Choroid plexus epithelial cell (primary cell): ENCODE data around the gene TMEFF1.
"Not testable (repeated sequence)": the region's sequence is repeated elsewhere in the genome, so short reads cannot be mapped to it uniquely, and the experiment has no call there.

Experiments
- DNase-seq: peaks from one replicate; pipeline ENCODE4 v3.0.0-alpha.2; 2010; ENCODE audit warnings: low read depth
- H3K4me3 ChIP-seq: 2 replicates; pipeline ENCODE4 v1.5.1; 2011; ENCODE audit warnings: low read depth, mild to moderate bottlenecking, control low read depth, low read length, moderate library complexity
- TF ChIP-seq, protein P1 (sequence below): conservative IDR thresholded peaks from 2 replicates; pipeline ENCODE4 v1.5.1; 2011; ENCODE audit warnings: low read depth, mild to moderate bottlenecking, control low read depth, inconsistent platforms, low read length, moderate library complexity

TMEFF1 gene

DNA sequence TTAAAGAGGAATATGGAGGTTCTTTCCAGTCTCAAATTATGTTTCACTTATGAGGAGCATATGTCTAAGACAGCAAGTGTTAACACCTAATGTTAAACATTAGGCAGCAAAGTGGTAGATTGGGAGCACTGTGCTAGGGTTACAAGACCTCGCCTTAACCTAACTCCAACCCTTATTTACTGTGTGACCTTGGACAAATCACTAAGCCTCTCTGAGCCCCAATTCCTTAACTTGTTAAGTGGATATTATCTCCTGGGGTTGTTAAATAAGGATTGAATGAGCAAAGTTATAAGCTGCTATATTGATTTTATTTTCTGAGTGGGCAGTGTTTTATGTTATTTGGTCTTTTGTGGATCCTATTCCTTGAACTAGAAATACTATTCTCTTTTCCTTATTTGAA lies 38.3 kb downstream of the TMEFF1 start:
- no peak for DNase-seq
- TF ChIP-seq, protein P1, sequence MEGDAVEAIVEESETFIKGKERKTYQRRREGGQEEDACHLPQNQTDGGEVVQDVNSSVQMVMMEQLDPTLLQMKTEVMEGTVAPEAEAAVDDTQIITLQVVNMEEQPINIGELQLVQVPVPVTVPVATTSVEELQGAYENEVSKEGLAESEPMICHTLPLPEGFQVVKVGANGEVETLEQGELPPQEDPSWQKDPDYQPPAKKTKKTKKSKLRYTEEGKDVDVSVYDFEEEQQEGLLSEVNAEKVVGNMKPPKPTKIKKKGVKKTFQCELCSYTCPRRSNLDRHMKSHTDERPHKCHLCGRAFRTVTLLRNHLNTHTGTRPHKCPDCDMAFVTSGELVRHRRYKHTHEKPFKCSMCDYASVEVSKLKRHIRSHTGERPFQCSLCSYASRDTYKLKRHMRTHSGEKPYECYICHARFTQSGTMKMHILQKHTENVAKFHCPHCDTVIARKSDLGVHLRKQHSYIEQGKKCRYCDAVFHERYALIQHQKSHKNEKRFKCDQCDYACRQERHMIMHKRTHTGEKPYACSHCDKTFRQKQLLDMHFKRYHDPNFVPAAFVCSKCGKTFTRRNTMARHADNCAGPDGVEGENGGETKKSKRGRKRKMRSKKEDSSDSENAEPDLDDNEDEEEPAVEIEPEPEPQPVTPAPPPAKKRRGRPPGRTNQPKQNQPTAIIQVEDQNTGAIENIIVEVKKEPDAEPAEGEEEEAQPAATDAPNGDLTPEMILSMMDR, result no peak
- no peak overlapping the region for H3K4me3 ChIP-seq

DNA sequence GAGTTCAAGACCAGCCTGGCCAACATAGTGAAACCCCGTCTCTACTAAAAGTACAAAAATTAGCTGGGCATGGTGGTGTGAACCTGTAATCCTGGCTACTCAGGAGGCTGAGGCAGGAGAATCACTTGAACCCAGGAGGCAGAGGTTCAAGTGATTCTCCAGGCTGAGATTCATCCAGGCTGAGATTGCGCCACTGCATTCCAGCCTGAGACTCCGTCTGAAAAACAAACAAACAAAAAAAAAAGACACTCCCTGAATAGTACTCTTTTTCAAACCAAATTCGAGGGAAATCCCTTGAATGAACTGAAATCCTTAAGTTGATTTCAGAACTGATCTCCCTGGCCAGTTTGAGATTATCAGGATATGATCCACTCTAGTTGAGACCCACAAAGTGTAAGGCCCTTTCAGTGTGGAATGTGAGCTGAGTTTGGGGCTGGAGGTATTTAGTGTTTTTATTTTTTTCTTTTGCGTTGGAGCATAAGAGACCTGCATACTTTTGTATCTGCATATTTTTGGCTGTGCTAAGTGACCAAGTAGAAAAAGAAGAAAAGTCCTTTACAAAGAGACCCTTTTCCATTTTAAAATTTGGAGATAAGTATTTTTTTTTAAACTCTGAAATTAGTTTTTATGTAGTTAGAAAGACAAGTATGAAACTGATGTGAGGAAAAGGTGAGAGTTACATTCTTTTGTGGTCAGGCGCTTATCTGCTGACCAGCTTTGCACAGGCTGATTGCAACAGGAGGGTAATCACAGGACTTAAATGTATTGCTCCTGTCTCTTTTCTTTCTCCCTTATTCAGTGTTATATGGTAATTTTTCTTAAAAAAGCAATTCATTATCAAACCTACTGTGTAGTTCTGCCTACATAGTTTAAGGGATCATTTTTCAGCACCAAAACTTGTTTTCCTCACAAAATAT lies 42.9 kb downstream of the TMEFF1 start:
- TF ChIP-seq, protein P1, result no peak
- no peak overlapping the region for H3K4me3 ChIP-seq

DNA sequence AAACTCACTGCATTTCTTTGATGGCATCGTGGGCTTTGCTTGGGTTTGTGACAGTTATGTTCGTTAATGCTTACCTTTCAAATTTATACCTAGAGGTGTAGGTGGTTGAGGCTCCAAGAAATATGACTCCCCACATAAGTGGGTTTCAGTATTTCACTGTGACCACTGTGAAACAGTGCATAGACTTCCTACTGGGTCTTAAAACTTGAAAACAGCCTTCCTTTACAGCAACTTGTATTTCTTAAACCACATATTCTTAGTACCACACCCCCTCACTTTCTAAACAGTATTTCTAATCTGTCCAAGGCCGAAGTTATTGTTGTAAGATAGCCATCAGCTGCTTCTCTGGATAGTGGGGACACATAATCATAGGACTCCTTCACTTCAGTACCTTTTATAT lies 48.3 kb downstream of the TMEFF1 start:
- TF ChIP-seq, protein P1, result no peak

More for the DNA sequence above, 42.9 kb downstream of the TMEFF1 start:
- DNase-seq, result peak; percentile 85

DNA sequence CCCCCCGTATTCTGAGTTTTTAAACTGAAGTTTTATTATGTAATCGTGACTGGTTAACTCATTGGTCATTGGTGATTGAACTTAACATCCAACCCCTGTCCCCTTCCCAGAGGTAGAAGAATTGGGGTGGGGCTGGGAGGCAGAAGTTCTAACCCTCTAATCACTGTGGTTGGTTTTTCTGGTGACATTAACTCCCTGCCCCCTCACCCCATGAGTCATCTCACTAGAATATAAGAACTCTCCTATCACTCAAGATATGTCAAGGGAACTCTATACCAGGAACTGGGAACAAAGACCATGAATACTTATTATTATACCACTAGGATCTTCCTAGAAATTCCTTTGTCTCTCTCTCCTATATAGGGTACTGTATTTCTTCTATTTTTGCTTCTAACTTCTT lies 52.6 kb downstream of the TMEFF1 start:
- no peak for DNase-seq
- TF ChIP-seq, protein P1, result no peak
- H3K4me3 ChIP-seq, result no peak overlapping the region

More for the DNA sequence above, 48.3 kb downstream of the TMEFF1 start:
- H3K4me3 ChIP-seq, result no peak overlapping the region
- DNase-seq, result no peak

GRCh38 chr9:100527180-100527794 lies 54.3 kb downstream of the TMEFF1 start:
- H3K4me3 ChIP-seq, DNase-seq: not testable (repeated sequence)

GRCh38 chr9:100534401-100534800 lies 61.5 kb downstream of the TMEFF1 start:
- DNase-seq, result no peak
- TF ChIP-seq, protein P1, result no peak
- no peak overlapping the region for H3K4me3 ChIP-seq

DNA sequence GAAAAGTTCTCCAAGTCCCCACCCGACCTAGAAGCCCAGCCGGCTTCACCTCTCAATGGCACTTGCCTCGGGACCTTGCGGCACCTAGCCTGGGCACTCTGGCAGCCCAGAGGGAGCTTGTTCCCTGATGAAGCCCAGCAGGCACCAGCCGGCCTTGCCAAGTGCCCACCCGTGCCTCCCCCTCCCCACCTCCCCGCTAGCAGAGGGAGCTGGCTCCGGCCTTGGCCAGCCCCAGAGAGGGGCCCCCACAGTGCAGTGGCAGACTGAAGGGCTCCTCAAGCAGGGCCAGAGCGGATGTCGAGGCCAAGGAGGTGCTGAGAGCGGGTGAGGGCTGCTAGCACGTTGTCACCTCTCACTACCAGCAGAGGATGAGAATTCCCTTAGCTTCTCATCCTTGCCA lies 67.4 kb downstream of the TMEFF1 start:
- TF ChIP-seq, protein P1, result no peak
- no peak overlapping the region for H3K4me3 ChIP-seq
- no peak for DNase-seq
